Neural cell (in vitro differentiated cells): ENCODE results near the gene MAGI1. TPM values are rescaled to one million over a fixed set of nuclear protein-coding genes. Genes with fewer than 3 reads are reported as not detected.

Experiments used
- H2AFZ ChIP-seq: fragments of 200-600, 300-800 bp; sonication (generic), shearing (Covaris generic); 2 replicates; pipeline ENCODE4 v1.6.0; 2014; ENCODE audit warnings: low read depth, mild to moderate bottlenecking, antibody characterized with exemption, low read length, moderate library complexity
- H3F3A ChIP-seq: fragments of 200-600 bp; shearing (Covaris generic); 2 replicates; pipeline ENCODE4 v1.6.1; 2016; ENCODE audit warnings: mild to moderate bottlenecking, moderate library complexity, mixed read lengths, antibody characterized with exemption, low read length; ENCODE audit not compliant: insufficient read depth, poor library complexity, severe bottlenecking
- H3K27ac ChIP-seq: fragments of 200-600, 300-800 bp; sonication (generic), shearing (Covaris generic); 2 replicates; pipeline ENCODE4 v1.5.1; 2014; ENCODE audit warnings: mild to moderate bottlenecking, low read length, moderate library complexity
- H3K27me3 ChIP-seq: fragments of 300-800, 200-600 bp; sonication (generic), shearing (Covaris generic); 2 replicates; pipeline ENCODE4 v1.6.0; 2014; ENCODE audit warnings: mild to moderate bottlenecking, low read depth, low read length, moderate library complexity; ENCODE audit not compliant: insufficient read depth
- H3K36me3 ChIP-seq: fragments of 300-800, 200-600 bp; sonication (generic), shearing (Covaris generic); 2 replicates; pipeline ENCODE4 v1.5.1; 2014; ENCODE audit warnings: mild to moderate bottlenecking, antibody characterized with exemption, low read length, moderate library complexity; ENCODE audit not compliant: insufficient read depth
- H3K4me2 ChIP-seq: fragments of 300-800, 200-600 bp; sonication (generic), shearing (Covaris generic); 2 replicates; pipeline ENCODE4 v1.6.0; 2014; ENCODE audit warnings: mild to moderate bottlenecking, low read length
- H3K4me3 ChIP-seq: fragments of 300-800, 200-600 bp; sonication (generic), shearing (Covaris generic); 2 replicates; pipeline ENCODE4 v1.5.1; 2014; ENCODE audit warnings: mild to moderate bottlenecking, low read length, moderate library complexity
- H3K79me2 ChIP-seq: fragments of 200-600 bp; shearing (Covaris generic); replicated peaks from 2 replicates; pipeline ENCODE4 v1.6.0; 2014; ENCODE audit warnings: mild to moderate bottlenecking, low read length, moderate library complexity; ENCODE audit not compliant: insufficient read depth
- H3K9ac ChIP-seq: fragments of 300-800, 200-600 bp; sonication (generic), shearing (Covaris generic); 2 replicates; pipeline ENCODE4 v1.6.1; 2016; ENCODE audit warnings: mild to moderate bottlenecking, low read length, mixed read lengths
- H3K9me2 ChIP-seq: fragments of 200-600 bp; shearing (Covaris generic); 2 replicates; pipeline ENCODE4 v1.6.1; 2016; ENCODE audit warnings: mild to moderate bottlenecking, low read length, mixed read lengths; ENCODE audit not compliant: insufficient read depth
- H3K9me3 ChIP-seq: fragments of 200-600, 300-800 bp; sonication (generic), shearing (Covaris generic); 2 replicates; pipeline ENCODE4 v1.6.1; 2016; ENCODE audit warnings: mild to moderate bottlenecking, mixed run types, low read length, moderate library complexity, mixed read lengths
- H4K20me1 ChIP-seq: fragments of 200-600 bp; shearing (Covaris generic); 2 replicates; pipeline ENCODE4 v1.6.1; 2016; ENCODE audit warnings: mild to moderate bottlenecking, mixed run types; ENCODE audit not compliant: insufficient read depth
- CTCF ChIP-seq: fragments of 450-650 bp; IDR thresholded peaks from 2 replicates; pipeline ENCODE4 v1.5.1; 2014; ENCODE audit warnings: antibody characterized with exemption, mild to moderate bottlenecking, moderate library complexity; ENCODE audit not compliant: poor library complexity, severe bottlenecking
- EP300 ChIP-seq: fragments of 450-650 bp; conservative IDR thresholded peaks from 2 replicates; pipeline ENCODE4 v1.6.1; 2014; ENCODE audit warnings: antibody characterized with exemption, mild to moderate bottlenecking, moderate library complexity; ENCODE audit not compliant: poor library complexity, severe bottlenecking
- EZH2 ChIP-seq: fragments of 200-600, 300-800 bp; shearing (Covaris generic), sonication (generic); IDR thresholded peaks from 2 replicates; pipeline ENCODE4 v1.6.1; 2014; ENCODE audit warnings: antibody characterized with exemption, low read length, borderline replicate concordance, mild to moderate bottlenecking; ENCODE audit not compliant: insufficient read depth, poor library complexity, severe bottlenecking
- MXI1 ChIP-seq: fragments of 450-650 bp; conservative IDR thresholded peaks from 2 replicates; pipeline ENCODE4 v1.6.1; 2014; ENCODE audit warnings: antibody characterized with exemption, mild to moderate bottlenecking; ENCODE audit not compliant: poor library complexity, severe bottlenecking
- POLR2AphosphoS5 ChIP-seq: IDR thresholded peaks from 2 replicates; pipeline ENCODE4 v1.6.1; 2012
- RAD21 ChIP-seq: fragments of 450-650 bp; conservative IDR thresholded peaks from 2 replicates; pipeline ENCODE4 v1.6.1; 2014; ENCODE audit warnings: antibody characterized with exemption, mild to moderate bottlenecking, moderate library complexity
- REST ChIP-seq: IDR thresholded peaks from 2 replicates; pipeline ENCODE4 v1.6.1; 2012; ENCODE audit warnings: borderline replicate concordance
- SMC3 ChIP-seq: fragments of 450-650 bp; conservative IDR thresholded peaks from 2 replicates; pipeline ENCODE4 v1.6.1; 2014; ENCODE audit warnings: antibody characterized with exemption, mild to moderate bottlenecking, moderate library complexity; ENCODE audit not compliant: poor library complexity
- TAF1 ChIP-seq: IDR thresholded peaks from 2 replicates; pipeline ENCODE4 v1.6.1; 2012; ENCODE audit warnings: low read depth
- polyA plus RNA-seq: library from polyadenylated mRNA; depleted of rRNA; stranded (reverse); fragments of >200 nt; gene quantifications from 2 replicates; pipeline ENCODE4 v1.2.3, GENCODE V29; 2014

MAGI1 gene
- polyA plus RNA-seq, 1 donor from 2014 or later = 44.7 TPM

GRCh38 chr3:66080167-66080566 is 41.4 kb upstream of the MAGI1 start:
- Histone ChIP-seq H3F3A (no peaks in the 10 kb centered on the region), H3K9ac (no peak overlapping the region), H3K27me3 (no peaks in the 10 kb centered on the region), H3K9me2 (no peaks in the 10 kb centered on the region), H3K9me3 (no peaks in the 10 kb centered on the region), H3K4me3 (no peak overlapping the region), H2AFZ (no peak overlapping the region), H3K36me3 (no peaks in the 10 kb centered on the region), H4K20me1 (no peaks in the 10 kb centered on the region), H3K27ac (no peak overlapping the region), H3K4me2 (no peak overlapping the region), H3K79me2 (no peaks in the 10 kb centered on the region)
- TF ChIP-seq MXI1 = no peak
- TF ChIP-seq RAD21 = no peak
- TF ChIP-seq EZH2 = no peak
- TF ChIP-seq REST = no peak
- TF ChIP-seq EP300 = no peak
- TF ChIP-seq CTCF = no peak
- no peak for TF ChIP-seq POLR2AphosphoS5
- TF ChIP-seq SMC3 = no peak
- no peak for TF ChIP-seq TAF1

- TF ChIP-seq REST = no peak
- no peak for TF ChIP-seq RAD21
- TF ChIP-seq EZH2 = no peak
- TF ChIP-seq EP300 = no peak
- no peak for TF ChIP-seq POLR2AphosphoS5
- no peak for TF ChIP-seq SMC3
- no peak for TF ChIP-seq MXI1
- TF ChIP-seq CTCF = no peak
- TF ChIP-seq TAF1 = no peak
- H3K4me3 ChIP-seq = no peak overlapping the region
- H3K36me3 ChIP-seq = no peaks in the 10 kb centered on the region
- no peaks in the 10 kb centered on the region for H3K9me3 ChIP-seq
- no peak overlapping the region for H3K4me2 ChIP-seq
- H3K79me2 ChIP-seq = no peaks in the 10 kb centered on the region
- no peak overlapping the region for H2AFZ ChIP-seq
- no peak overlapping the region for H3K27ac ChIP-seq
- H3K9ac ChIP-seq = no peak overlapping the region
- H4K20me1 ChIP-seq = no peaks in the 10 kb centered on the region
- H3K9me2 ChIP-seq = no peaks in the 10 kb centered on the region
- H3K27me3 ChIP-seq = no peaks in the 10 kb centered on the region
- no peaks in the 10 kb centered on the region for H3F3A ChIP-seq
These were observed 39.3 kb upstream of the MAGI1 start for GRCh38 chr3:66077973-66078372.
